HuH-7.5 (cell line): ENCODE results near the gene TSNAXIP1.
A peak's percentile ranks its signal among the peaks of the same experiment; 100 is the strongest.

Source experiments
- DNase-seq: peaks from one replicate; pipeline ENCODE4 v3.0.0; 2011; ENCODE audit warnings: low spot score

Gene TSNAXIP1

GRCh38 chr16:67782567-67783352, 23.9 kb upstream of the TSNAXIP1 start:
- no peak for DNase-seq

GRCh38 chr16:67783353-67783725, 23.4 kb upstream of the TSNAXIP1 start:
- DNase-seq: no peak

GRCh38 chr16:67786491-67786890, 20.2 kb upstream of the TSNAXIP1 start:
- DNase-seq: no peak

- no peak for DNase-seq
These were observed 16.6 kb upstream of the TSNAXIP1 start for GRCh38 chr16:67790071-67790470.

DNA sequence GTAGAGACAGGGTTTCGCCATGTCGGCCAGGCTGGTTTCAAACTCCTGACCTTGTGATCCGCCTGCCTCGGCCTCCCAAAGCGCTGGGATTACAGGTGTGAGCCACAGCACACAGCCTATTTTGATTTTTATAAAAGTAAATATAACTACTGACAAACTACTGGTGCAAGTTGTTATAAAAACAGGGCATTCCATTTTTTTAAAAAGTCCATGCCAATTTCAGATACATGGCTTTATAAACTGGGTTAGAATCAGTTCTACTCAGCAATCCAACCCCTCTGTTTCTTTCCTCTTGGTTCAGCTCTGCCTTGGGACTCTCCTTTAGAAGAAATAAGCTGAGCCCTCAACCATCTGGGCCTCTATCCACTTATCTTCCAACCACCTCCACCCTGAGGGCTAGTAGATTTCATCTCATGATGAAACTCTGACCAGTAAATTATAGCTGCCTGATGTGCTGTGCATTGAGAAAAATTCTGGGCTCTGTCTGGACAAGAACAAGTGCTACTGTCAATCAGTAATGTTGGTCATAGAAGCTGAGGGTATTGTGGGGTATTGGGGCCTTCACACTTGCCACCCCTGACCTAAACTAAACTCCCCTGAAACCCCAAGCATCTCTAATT, 10.5 kb upstream of the TSNAXIP1 start:
- DNase-seq: no peak

GRCh38 chr16:67800338-67800926, 6.3 kb upstream of the TSNAXIP1 start:
- DNase-seq: no peak

DNA sequence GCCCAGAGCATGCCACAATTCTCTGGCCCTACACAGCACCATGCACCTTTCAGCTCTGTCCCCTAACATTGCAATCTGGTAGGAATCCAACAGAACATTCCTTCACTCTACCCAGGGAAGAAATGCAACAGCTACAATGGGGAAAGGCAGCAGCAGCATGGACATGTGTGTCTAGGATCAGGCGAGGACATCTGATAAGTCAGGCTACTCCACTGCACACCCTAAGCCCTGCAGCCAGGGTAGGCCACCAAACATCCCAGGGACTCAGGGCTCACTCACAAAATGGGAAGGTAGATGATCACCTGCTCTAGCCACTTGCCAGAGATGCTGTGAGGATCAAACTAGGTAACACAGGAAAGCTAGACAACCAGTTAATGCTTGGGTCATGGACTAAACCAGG, 5.4 kb upstream of the TSNAXIP1 start:
- no peak for DNase-seq

- no peak for DNase-seq
These were observed 4.8 kb upstream of the TSNAXIP1 start for GRCh38 chr16:67801883-67802282.

DNA sequence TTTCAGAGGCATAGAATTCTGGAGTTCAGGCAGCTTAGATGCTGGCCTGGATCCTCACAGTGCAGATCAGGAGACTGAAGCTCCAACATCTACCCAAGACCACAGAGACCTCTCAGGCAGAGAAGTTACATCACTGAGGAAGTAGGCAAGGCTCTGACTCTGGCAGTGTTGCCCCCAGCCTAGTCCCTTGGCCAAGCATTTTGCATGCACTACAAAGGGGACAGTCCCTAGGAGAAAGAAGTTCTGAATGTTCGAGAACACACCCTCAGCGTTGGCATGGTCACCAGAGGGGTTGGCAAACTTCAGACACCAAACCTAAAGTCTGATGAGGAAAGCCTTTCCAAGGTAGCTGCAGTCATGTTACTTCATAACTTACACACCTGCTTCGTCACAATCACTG, 2.8 kb upstream of the TSNAXIP1 start:
- no peak for DNase-seq

DNA sequence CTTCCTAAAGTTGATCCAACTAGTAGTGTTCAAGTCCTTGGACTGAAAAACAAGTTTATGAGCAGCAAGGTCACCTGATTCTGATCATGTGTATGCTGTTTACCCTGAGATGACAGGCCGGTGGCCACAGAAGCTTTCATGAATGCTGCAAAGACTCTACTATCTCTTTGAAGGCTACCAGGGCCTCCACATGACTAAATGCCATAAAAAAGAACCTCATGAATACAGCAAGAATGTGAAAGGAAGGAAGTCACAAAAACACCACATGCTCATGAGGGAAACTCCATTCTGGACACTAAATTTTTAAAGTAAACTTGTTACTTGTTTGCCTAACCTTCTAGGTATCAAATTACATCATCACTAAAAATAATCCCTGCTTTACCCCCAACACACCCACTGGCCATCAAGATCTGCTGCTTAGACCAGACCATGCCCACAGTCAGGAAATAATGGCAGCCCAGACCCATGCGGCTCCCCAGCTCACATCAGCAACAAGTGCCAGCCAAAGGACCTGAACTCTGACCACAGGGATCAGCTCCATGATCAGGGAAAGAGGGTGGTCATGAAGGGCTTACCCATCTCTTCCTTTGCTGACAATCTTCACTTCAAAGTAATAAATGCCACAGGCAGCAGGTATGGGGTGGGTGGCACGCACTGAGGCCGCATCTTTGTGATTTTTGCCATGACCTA, 1.7 kb upstream of the TSNAXIP1 start:
- no peak for DNase-seq

- no peak for DNase-seq
These were observed 816 bp upstream of the TSNAXIP1 start for GRCh38 chr16:67805718-67806427.

- no peak for DNase-seq
These were observed 526 bp downstream of the TSNAXIP1 start for GRCh38 chr16:67807148-67807682.

DNA sequence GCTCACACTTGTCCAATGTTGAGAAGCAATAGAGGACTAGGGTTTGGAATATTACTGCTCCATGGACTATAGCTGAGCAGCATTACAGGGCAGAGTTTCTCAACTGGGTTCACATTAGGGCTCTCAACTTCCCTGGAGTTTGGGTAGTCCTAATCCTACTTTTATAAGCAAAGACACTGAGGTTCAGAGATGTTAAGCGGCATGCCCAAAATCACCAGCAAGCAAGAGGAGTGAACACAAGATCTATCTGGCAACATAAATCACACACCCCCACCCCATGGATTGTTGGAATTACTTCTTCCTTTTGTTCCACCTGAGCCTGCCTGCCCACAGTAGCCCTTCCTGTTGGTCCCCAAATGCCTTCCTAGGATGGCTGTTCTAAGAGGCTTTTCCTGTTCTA, 5.2 kb downstream of the TSNAXIP1 start:
- no peak for DNase-seq

- DNase-seq: no peak
These were observed 7.9 kb downstream of the TSNAXIP1 start for GRCh38 chr16:67814567-67814966.

DNA sequence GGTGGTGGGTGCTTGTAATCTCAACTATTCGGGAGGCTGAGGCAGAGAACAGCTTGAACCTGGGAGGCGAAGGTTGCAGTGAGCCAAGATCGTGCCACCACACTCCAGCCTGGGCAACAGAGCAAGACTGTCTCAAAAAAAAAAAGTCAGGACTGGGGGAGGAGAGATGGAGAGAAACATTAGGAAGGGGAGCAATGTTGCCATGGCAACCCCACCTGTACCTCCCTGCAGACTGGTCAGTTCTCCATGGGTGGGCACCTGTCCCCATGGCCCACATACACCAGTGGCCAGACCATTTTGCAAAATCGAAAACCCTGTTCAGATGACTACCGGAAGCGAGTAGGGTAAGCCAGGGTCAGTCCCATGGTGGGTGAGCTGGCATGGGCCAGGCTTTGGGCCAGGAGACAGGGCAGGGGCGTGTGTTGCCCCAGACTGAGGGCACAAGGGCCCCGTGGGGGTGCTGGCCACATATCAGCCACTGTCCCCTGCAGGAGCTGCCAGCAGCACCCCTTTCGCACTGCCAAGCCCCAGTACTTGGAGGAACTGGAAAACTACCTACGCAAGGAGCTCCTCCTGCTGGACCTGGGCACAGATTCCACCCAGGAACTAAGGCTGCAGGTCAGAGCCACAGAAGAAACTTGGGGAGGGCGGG, 14.0 kb downstream of the TSNAXIP1 start:
- no peak for DNase-seq

DNA sequence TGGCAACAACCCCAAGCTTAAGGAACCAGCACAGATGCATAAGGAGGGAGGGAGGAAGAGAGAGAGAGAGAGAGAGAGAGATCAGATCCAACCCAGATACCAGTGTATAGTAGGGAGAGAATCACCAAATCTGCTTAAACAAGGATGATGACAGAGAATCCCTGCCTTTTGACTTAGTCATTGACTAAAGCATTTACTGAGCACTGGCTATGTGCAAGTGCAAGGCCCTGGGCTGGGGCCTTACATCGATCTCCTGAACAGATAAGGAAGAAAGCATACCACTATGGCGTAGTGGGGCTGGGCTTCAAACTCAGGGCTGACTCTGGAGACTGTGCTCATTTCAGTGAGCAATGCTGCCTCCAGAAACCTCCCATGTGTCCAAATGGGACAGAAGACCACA, 15.8 kb downstream of the TSNAXIP1 start:
- no peak for DNase-seq

- DNase-seq: no peak
These were observed 18.4 kb downstream of the TSNAXIP1 start for GRCh38 chr16:67825119-67825518.

DNA sequence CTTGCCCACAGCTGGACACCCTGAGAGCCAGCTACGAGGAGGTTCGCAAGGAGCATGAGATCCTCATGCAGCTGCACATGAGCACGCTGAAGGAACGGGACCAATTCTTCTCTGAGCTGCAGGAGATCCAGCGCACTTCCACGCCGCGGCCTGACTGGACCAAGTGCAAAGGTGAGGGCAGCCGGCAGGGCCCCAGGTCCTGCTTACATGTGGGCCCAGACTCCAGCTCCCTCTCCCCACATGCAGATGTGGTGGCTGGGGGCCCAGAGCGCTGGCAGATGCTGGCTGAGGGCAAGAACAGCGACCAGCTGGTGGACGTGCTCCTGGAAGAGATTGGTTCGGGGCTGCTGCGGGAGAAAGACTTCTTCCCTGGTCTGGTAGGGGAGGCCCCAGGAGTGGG, 19.2 kb downstream of the TSNAXIP1 start:
- DNase-seq: no peak

DNA sequence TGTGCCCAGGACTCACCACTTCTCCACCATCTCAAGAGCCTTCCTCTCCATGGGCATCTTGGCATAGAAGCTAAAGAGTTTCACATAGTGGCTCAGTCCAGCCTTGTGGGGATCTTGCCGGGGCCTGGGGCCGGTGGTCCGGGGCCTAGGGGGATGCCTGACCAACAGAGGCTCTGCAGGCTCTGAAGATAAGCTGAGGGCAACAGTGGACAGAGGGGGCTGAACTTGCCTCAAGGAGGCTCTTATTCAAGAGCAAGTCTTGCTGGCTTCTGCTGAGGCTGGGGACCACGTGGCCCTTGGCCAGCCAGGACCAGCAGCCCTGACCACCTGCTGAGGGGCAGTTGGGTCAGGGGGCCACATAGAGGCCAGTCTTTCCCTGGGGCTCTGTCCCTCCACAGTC, 22.0 kb downstream of the TSNAXIP1 start:
- DNase-seq: no peak

- DNase-seq: peak; percentile 29
These were observed 26.3 kb downstream of the TSNAXIP1 start for GRCh38 chr16:67833030-67833414.

DNA sequence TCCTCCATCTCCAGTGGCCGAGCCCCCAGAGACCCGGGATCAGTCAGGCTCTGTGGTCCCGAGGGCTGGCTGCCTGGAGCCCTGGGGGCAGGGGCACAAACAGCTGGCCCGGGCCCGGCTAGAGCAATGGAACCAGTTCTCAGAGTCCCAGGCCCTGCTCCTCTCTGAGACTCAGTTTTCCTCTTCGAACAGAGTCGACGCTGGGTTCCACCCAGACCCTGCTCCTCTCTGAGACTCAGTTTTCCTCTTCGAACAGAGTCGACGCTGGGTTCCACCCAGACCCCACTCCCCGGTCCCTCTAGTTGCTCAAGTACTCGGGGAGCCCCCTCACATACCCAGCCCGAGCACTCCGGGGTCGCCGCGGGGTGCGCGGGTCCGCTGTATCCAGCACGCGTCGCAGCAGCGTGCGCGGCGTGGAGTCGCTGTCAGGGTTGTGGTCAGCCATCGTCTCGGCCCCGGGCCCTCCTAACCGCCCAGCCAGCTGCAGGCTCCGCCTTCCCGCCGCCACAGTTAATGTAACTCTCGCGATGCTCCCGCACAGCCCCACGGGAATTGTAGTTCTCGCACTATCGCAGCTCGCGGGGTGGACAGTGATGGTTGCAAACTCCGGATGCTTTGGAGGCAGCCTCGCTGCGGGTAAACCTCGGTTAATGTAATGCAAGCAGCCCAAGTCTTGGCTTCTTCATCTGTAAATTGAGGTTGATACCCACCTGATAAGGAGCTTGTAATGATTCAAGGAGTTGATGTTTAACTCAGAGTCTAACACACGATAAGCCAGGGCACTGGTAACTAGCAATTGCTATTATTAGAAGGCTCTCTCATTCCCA, 26.9 kb downstream of the TSNAXIP1 start:
- DNase-seq: peak; percentile 97
